GM21529 (cell line): ENCODE results near the gene NDUFC2.
A peak's percentile ranks its signal among the peaks of the same experiment; 100 is the strongest.
"Not testable (repeated sequence)": the region's sequence is repeated elsewhere in the genome, so short reads cannot be mapped to it uniquely, and the experiment has no call there.

Source experiments
- ATAC-seq: cut with Tn5 transposase; IDR thresholded peaks from one replicate; pipeline ENCODE4 v1.9.1; 2021; ENCODE audit not compliant: unreplicated experiment

The NDUFC2 gene

DNA sequence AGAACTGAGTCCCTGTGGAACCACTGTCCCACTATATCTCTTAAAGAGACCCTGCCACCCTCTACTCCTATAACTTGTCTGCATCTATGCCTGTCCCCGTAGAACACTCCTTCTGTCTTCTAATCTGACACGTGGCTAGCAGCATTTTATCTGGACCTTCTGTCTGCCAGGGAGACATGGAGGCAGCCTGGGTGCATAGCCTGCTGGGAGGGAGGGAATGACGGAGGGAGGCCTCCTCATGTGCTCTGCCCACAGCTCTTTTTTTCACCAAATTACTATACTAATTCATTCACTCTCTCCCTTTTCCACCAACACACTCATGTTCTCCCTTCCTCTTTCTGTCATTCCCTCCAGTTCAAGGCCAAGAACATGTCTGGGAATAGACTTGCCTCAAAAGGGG lies 23.6 kb downstream of the NDUFC2 start:
- no peak for ATAC-seq

GRCh38 chr11:78054971-78055370 lies 24.7 kb downstream of the NDUFC2 start:
- no peak for ATAC-seq

GRCh38 chr11:78050964-78051831 lies 28.5 kb downstream of the NDUFC2 start:
- ATAC-seq = no peak

- no peak for ATAC-seq
Observed at GRCh38 chr11:78049348-78049747, 30.3 kb downstream of the NDUFC2 start.

GRCh38 chr11:78048561-78048960 lies 31.1 kb downstream of the NDUFC2 start:
- ATAC-seq = no peak

- ATAC-seq = no peak
Observed at GRCh38 chr11:78046486-78046854, 33.2 kb downstream of the NDUFC2 start.

DNA sequence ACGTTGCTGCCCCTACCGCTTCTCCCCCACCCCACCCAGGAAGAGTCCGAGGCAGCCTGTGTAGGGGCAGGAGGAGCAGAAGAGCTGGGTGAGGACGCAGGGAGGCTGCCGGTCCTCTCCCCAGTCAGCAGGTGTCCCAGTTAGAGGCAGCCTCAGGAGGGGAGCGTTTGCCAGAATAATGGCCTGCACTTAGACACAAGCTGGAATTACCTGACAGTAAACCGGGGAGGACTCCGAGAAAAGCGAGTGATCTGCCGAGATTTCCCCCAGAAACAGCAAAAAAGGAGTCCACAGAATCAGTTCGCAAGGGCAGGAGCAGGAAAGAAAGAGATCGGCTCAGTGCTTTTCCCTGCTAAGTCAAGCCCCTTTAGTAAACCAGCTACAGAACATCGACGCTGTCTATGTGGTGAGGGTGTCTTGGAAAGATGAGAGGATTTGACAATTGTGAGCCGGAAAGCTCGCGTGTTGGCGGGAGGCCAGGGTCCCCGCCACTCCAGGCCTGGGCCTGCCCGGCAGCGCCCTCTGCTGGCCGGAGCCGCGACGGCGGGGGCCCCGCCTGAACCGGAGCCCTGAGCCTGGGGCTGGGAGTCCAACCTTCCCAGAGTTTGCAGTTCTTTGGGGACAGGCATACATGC lies 33.7 kb downstream of the NDUFC2 start:
- peak; percentile 76 for ATAC-seq

- no peak for ATAC-seq
Observed at GRCh38 chr11:78044706-78045105, 35.0 kb downstream of the NDUFC2 start.

DNA sequence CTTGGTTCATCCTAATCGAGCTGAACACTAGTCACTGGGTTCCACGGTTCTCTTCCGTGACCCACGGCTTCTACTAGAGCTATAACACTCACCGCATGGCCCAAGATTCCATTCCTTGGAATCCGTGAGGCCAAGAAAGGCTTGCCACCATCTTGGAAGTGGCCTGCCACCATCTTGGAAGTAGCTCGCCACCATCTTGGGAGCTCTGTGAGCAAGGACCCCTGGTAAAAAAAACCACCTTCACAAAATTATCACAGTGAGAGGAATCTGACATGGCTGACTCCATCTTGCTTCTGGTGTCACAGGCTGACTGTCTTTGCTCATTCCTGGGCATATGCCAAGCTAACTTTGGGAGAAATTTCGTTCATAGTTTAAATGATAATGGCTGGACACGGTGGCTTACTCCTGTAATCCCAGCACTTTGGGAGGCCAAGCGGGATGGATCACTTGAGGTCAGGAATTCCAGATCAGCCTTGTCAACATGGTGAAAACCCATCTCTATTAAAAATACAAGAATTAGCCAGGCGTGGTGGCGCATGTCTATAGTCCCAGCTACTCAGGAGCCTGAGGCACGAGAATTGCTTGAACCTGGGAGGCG lies 37.7 kb downstream of the NDUFC2 start:
- ATAC-seq = no peak

DNA sequence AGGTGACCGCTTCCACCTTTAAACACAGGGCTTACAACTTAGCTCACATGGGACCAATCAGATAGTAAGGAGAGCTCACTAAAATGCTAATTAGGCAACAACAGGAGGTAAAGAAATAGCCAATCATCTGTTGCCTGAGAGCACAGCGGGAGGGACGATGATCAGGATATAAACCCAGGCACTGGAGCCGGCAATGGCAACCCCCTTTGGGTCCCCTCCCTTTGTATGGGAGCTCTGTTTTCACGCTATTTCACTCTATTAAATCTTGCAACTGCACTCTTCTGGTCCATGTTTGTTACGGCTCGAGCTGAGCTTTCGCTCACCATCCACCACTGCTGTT lies 38.3 kb downstream of the NDUFC2 start:
- ATAC-seq = not testable (repeated sequence)

GRCh38 chr11:78040691-78041379 lies 38.8 kb downstream of the NDUFC2 start:
- ATAC-seq = no peak

DNA sequence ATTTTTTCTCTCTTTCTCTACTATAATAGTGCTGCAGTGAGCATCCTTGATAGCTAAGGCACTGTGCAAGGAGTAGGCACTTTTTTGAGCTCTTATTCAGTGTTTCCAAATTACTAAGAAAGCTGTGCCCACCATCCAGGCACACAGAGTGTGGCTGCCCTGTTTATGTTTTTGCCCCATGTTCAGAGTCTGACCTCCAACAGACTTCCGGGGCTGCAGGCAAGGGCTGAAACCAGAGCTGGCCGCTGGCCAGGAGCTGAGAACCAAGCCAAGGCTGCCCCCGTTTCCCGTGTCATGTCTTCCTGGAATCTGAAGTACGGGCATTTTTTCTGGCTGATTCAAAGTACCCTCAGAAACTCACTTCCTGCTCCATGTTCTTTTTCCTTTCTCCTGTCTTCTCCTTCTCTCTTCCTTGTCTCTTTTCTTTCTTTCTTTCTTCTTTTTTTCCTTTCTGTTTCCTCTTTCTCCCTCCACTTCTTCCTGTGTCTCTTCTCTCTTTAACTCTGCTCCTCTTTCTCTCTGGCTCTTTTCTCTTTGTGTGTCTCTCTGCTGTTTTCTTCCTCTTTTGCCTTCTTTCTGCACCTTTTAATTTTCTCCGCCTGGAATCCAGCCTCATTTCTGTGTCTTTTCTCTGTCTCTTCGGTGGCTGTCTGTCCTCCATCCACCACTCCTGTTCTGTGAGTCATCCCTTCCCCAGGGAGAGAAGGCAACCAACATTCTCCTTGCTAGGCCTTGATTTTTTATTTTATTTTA lies 39.6 kb downstream of the NDUFC2 start:
- peak; percentile 88 for ATAC-seq

GRCh38 chr11:78039391-78039918 lies 40.2 kb downstream of the NDUFC2 start:
- no peak for ATAC-seq

DNA sequence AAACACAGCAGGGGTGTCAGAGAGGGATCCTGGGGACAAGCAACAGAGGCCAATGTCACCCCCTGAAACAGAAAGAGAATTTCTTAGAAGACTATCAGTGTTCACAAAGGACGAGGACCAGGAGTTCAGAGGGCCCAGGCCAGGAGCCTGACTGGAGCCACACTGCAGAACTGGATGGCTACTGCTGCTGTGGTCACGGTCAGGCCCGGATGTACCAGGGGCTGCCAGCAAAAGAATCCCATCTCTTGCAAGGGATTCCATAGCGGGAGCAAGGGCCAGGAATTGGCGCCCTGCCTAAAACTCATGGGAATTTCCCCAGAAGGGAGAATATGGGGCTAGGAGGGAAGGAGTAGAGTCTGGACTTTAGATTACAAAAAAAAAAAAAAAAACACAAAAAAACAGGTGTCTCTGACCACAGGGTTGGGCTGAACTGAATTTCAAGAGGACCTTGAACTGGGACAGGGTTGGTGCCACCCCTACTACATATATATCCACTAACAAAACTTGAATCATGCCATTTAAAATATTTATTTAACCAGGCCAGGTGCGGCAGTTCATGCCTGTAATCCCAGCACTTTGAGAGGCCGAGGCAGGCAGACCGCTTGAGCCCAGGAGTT lies 40.9 kb downstream of the NDUFC2 start:
- ATAC-seq = no peak

- ATAC-seq = no peak
Observed at GRCh38 chr11:78037825-78038620, 41.6 kb downstream of the NDUFC2 start.

DNA sequence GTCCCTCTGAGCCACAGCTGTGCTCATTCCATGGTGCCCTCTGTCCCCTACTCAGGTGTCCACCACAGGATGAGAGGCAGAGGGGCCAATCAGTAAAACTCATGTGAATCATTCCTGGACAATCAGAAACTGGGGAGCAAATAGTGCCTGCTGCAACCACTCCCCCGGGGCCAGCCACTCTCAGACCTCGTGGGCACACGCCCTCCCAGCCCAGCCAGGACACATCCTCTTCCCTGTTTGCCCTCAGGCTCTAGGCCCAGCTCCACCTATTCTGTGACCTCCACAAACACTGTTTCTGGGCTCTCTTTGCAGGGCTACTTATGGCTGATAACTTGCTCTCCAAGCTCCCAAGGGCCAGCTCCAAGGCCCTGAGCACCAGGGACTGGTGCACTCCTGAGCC lies 42.6 kb downstream of the NDUFC2 start:
- no peak for ATAC-seq

GRCh38 chr11:78036313-78036712 lies 43.3 kb downstream of the NDUFC2 start:
- ATAC-seq = no peak

DNA sequence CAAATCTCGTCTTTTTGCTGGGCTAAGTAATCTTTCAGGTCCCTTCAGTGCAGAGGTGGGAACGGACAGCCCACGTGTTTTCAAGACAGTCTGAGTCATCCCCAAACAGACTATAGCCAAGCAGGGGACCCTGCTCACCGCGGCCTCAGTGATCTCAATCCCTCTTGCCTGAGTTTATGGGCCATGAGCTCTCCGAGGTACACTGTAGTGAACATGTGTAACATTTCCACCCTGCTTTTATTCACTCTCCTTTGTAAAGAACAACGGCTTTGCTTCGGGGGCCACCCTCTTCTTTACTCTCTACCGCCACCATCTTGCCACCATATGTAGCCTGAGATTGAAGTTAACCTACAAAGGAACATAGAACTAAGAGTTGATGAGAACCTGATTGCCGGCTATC lies 45.0 kb downstream of the NDUFC2 start:
- ATAC-seq = no peak

GRCh38 chr11:78033040-78033439 lies 46.6 kb downstream of the NDUFC2 start:
- no peak for ATAC-seq
